NCI-H345 treated with DMSO at 0.1 percent for 48 hours (cell line): ENCODE results near the gene ZBTB4.

Experiments
- DNase-seq: peaks from one replicate; lab custom pipeline; 2025; ENCODE audit not compliant: unreplicated experiment; lab: John Stamatoyannopoulos, UW

The ZBTB4 gene

GRCh38 chr17:7479213-7480088 lies at the start of gene ZBTB4:
Gene ZBTB4 (minus strand): TSS chr17:7479631. CDS start chr17:7466801, 12,830 bp downstream.
- DNase-seq: peak; percentile 4

- DNase-seq: no peak
Measured at GRCh38 chr17:7528842-7529241, 49.4 kb upstream of the ZBTB4 start.

- no peak for DNase-seq
Measured at GRCh38 chr17:7523033-7523432, 43.6 kb upstream of the ZBTB4 start.

GRCh38 chr17:7515911-7516610 lies 36.6 kb upstream of the ZBTB4 start:
- no peak for DNase-seq

- DNase-seq: no peak
Measured at GRCh38 chr17:7513850-7514419, 34.5 kb upstream of the ZBTB4 start.

GRCh38 chr17:7512824-7513540 lies 33.6 kb upstream of the ZBTB4 start:
- no peak for DNase-seq

- DNase-seq: no peak
Measured at GRCh38 chr17:7512105-7512504, 32.7 kb upstream of the ZBTB4 start.

- DNase-seq: no peak
Measured at GRCh38 chr17:7511108-7511507, 31.7 kb upstream of the ZBTB4 start.

GRCh38 chr17:7509937-7510336 lies 30.5 kb upstream of the ZBTB4 start:
- DNase-seq: no peak

- no peak for DNase-seq
Measured at GRCh38 chr17:7508846-7509245, 29.4 kb upstream of the ZBTB4 start.

- DNase-seq: no peak
Measured at GRCh38 chr17:7508145-7508544, 28.7 kb upstream of the ZBTB4 start.

GRCh38 chr17:7503521-7503920 lies 24.1 kb upstream of the ZBTB4 start:
- DNase-seq: no peak

GRCh38 chr17:7502987-7503386 lies 23.6 kb upstream of the ZBTB4 start:
- DNase-seq: no peak

GRCh38 chr17:7502171-7502847 lies 22.9 kb upstream of the ZBTB4 start:
- DNase-seq: no peak

GRCh38 chr17:7501729-7502128 lies 22.3 kb upstream of the ZBTB4 start:
- DNase-seq: no peak

GRCh38 chr17:7499161-7499560 lies 19.7 kb upstream of the ZBTB4 start:
- no peak for DNase-seq

- no peak for DNase-seq
Measured at GRCh38 chr17:7497636-7498035, 18.2 kb upstream of the ZBTB4 start.

GRCh38 chr17:7497228-7497627 lies 17.8 kb upstream of the ZBTB4 start:
- no peak for DNase-seq

GRCh38 chr17:7496470-7497183 lies 17.2 kb upstream of the ZBTB4 start:
- no peak for DNase-seq

- DNase-seq: no peak
Measured at GRCh38 chr17:7495906-7496434, 16.5 kb upstream of the ZBTB4 start.
